ENCODE measurements around the gene ACY1.

ACY1 gene

GRCh38 chr3:51968883-51969678 is 14.3 kb upstream of the ACY1 start:
- Histone ChIP-seq H3K27me3 (ENCODE audit: control insufficient read depth, insufficient read depth, low read length) (peaks cover 19% of the 10 kb centered on the region), H3K4me1 (ENCODE audit: control insufficient read depth, insufficient read depth, low read length) (peaks cover 27% of the 10 kb centered on the region), H3K4me3 (ENCODE audit: low read depth, low read length) (peak overlapping the region; percentile 41), H3K9ac (ENCODE audit: low read depth, low read length) (no peak overlapping the region), H3K36me3 (ENCODE audit: control insufficient read depth, insufficient read depth, low read length) (peaks cover 5% of the 10 kb centered on the region), H3K9me3 (ENCODE audit: control insufficient read depth, insufficient read depth, low read length) (no peaks in the 10 kb centered on the region)

- H3K27me3 ChIP-seq (ENCODE audit: control insufficient read depth, insufficient read depth, low read length) = peaks cover 23% of the 10 kb centered on the region
- no peak overlapping the region for H3K4me3 ChIP-seq (ENCODE audit: low read depth, low read length)
- H3K9ac ChIP-seq (ENCODE audit: low read depth, low read length) = no peak overlapping the region
- H3K9me3 ChIP-seq (ENCODE audit: control insufficient read depth, insufficient read depth, low read length) = no peaks in the 10 kb centered on the region
- peaks cover 28% of the 10 kb centered on the region for H3K4me1 ChIP-seq (ENCODE audit: control insufficient read depth, insufficient read depth, low read length)
- peaks cover 5% of the 10 kb centered on the region for H3K36me3 ChIP-seq (ENCODE audit: control insufficient read depth, insufficient read depth, low read length)
Observed at GRCh38 chr3:51969841-51970240, 13.5 kb upstream of the ACY1 start.

- Histone ChIP-seq H3K9ac (ENCODE audit: low read depth, low read length) (no peak overlapping the region), H3K4me3 (ENCODE audit: low read depth, low read length) (no peak overlapping the region), H3K4me1 (ENCODE audit: control insufficient read depth, insufficient read depth, low read length) (peaks cover 26% of the 10 kb centered on the region), H3K27me3 (ENCODE audit: control insufficient read depth, insufficient read depth, low read length) (peaks cover 22% of the 10 kb centered on the region), H3K9me3 (ENCODE audit: control insufficient read depth, insufficient read depth, low read length) (no peaks in the 10 kb centered on the region), H3K36me3 (ENCODE audit: control insufficient read depth, insufficient read depth, low read length) (peaks cover 5% of the 10 kb centered on the region)
Observed at GRCh38 chr3:51970606-51971300, 12.6 kb upstream of the ACY1 start.

GRCh38 chr3:51971350-51971749 is 12.0 kb upstream of the ACY1 start:
- no peak overlapping the region for H3K9ac ChIP-seq (ENCODE audit: low read depth, low read length)
- no peaks in the 10 kb centered on the region for H3K9me3 ChIP-seq (ENCODE audit: control insufficient read depth, insufficient read depth, low read length)
- H3K27me3 ChIP-seq (ENCODE audit: control insufficient read depth, insufficient read depth, low read length) = peaks cover 20% of the 10 kb centered on the region
- peaks cover 5% of the 10 kb centered on the region for H3K36me3 ChIP-seq (ENCODE audit: control insufficient read depth, insufficient read depth, low read length)
- no peak overlapping the region for H3K4me3 ChIP-seq (ENCODE audit: low read depth, low read length)
- H3K4me1 ChIP-seq (ENCODE audit: control insufficient read depth, insufficient read depth, low read length) = peaks cover 21% of the 10 kb centered on the region

- Histone ChIP-seq H3K36me3 (ENCODE audit: control insufficient read depth, insufficient read depth, low read length) (peaks cover 5% of the 10 kb centered on the region), H3K27me3 (ENCODE audit: control insufficient read depth, insufficient read depth, low read length) (peaks cover 32% of the 10 kb centered on the region), H3K9ac (ENCODE audit: low read depth, low read length) (peak overlapping the region; percentile 70), H3K4me1 (ENCODE audit: control insufficient read depth, insufficient read depth, low read length) (peaks cover 10% of the 10 kb centered on the region), H3K9me3 (ENCODE audit: control insufficient read depth, insufficient read depth, low read length) (no peaks in the 10 kb centered on the region), H3K4me3 (ENCODE audit: low read depth, low read length) (peak overlapping the region; percentile 36)
Observed at GRCh38 chr3:51974277-51974962, 8.9 kb upstream of the ACY1 start.

- Histone ChIP-seq H3K27me3 (ENCODE audit: control insufficient read depth, insufficient read depth, low read length) (peaks cover 32% of the 10 kb centered on the region), H3K9ac (ENCODE audit: low read depth, low read length) (peak within 1 kb of the TSS; percentile 70), H3K36me3 (ENCODE audit: control insufficient read depth, insufficient read depth, low read length) (peaks cover 5% of the 10 kb centered on the region), H3K4me3 (ENCODE audit: low read depth, low read length) (peak within 1 kb of the TSS; percentile 36), H3K9me3 (ENCODE audit: control insufficient read depth, insufficient read depth, low read length) (no peaks in the 10 kb centered on the region), H3K4me1 (ENCODE audit: control insufficient read depth, insufficient read depth, low read length) (peaks cover 10% of the 10 kb centered on the region)
Observed at GRCh38 chr3:51974963-51975851, 8.1 kb upstream of the ACY1 start, which contains the start of gene ABHD14A. Gene ABHD14A (plus strand): TSS chr3:51975064. CDS start chr3:51975136, 72 bp downstream.

GRCh38 chr3:51975852-51976549 is 7.3 kb upstream of the ACY1 start:
- H3K9me3 ChIP-seq (ENCODE audit: control insufficient read depth, insufficient read depth, low read length) = no peaks in the 10 kb centered on the region
- H3K36me3 ChIP-seq (ENCODE audit: control insufficient read depth, insufficient read depth, low read length) = peaks cover 5% of the 10 kb centered on the region
- no peak overlapping the region for H3K9ac ChIP-seq (ENCODE audit: low read depth, low read length)
- peaks cover 32% of the 10 kb centered on the region for H3K27me3 ChIP-seq (ENCODE audit: control insufficient read depth, insufficient read depth, low read length)
- peaks cover 10% of the 10 kb centered on the region for H3K4me1 ChIP-seq (ENCODE audit: control insufficient read depth, insufficient read depth, low read length)
- H3K4me3 ChIP-seq (ENCODE audit: low read depth, low read length) = peak overlapping the region; percentile 36

- no peaks in the 10 kb centered on the region for H3K9me3 ChIP-seq (ENCODE audit: control insufficient read depth, insufficient read depth, low read length)
- no peak overlapping the region for H3K4me3 ChIP-seq (ENCODE audit: low read depth, low read length)
- H3K9ac ChIP-seq (ENCODE audit: low read depth, low read length) = no peak overlapping the region
- peaks cover 14% of the 10 kb centered on the region for H3K4me1 ChIP-seq (ENCODE audit: control insufficient read depth, insufficient read depth, low read length)
- H3K27me3 ChIP-seq (ENCODE audit: control insufficient read depth, insufficient read depth, low read length) = peaks cover 32% of the 10 kb centered on the region
- H3K36me3 ChIP-seq (ENCODE audit: control insufficient read depth, insufficient read depth, low read length) = no peaks in the 10 kb centered on the region
Observed at GRCh38 chr3:51977446-51978142, 5.7 kb upstream of the ACY1 start.

- peaks cover 15% of the 10 kb centered on the region for H3K4me1 ChIP-seq (ENCODE audit: control insufficient read depth, insufficient read depth, low read length)
- H3K9ac ChIP-seq (ENCODE audit: low read depth, low read length) = no peak overlapping the region
- H3K36me3 ChIP-seq (ENCODE audit: control insufficient read depth, insufficient read depth, low read length) = no peaks in the 10 kb centered on the region
- H3K9me3 ChIP-seq (ENCODE audit: control insufficient read depth, insufficient read depth, low read length) = no peaks in the 10 kb centered on the region
- H3K27me3 ChIP-seq (ENCODE audit: control insufficient read depth, insufficient read depth, low read length) = peaks cover 32% of the 10 kb centered on the region
- H3K4me3 ChIP-seq (ENCODE audit: low read depth, low read length) = no peak overlapping the region
Observed at GRCh38 chr3:51978143-51978502, 5.2 kb upstream of the ACY1 start.

- Histone ChIP-seq H3K36me3 (ENCODE audit: control insufficient read depth, insufficient read depth, low read length) (no peaks in the 10 kb centered on the region), H3K9me3 (ENCODE audit: control insufficient read depth, insufficient read depth, low read length) (no peaks in the 10 kb centered on the region), H3K27me3 (ENCODE audit: control insufficient read depth, insufficient read depth, low read length) (peaks cover 22% of the 10 kb centered on the region), H3K4me1 (ENCODE audit: control insufficient read depth, insufficient read depth, low read length) (peaks cover 9% of the 10 kb centered on the region), H3K4me3 (ENCODE audit: low read depth, low read length) (no peak overlapping the region), H3K9ac (ENCODE audit: low read depth, low read length) (no peak overlapping the region)
Observed at GRCh38 chr3:51980253-51980652, 3.1 kb upstream of the ACY1 start.
